ENCODE data around the gene UBE2R2. TPM values are rescaled to one million over a fixed set of nuclear protein-coding genes. Genes with fewer than 3 reads are reported as not detected.
A peak's percentile ranks its signal among the peaks of the same experiment; 100 is the strongest.
"Not testable (repeated sequence)": the region's sequence is repeated elsewhere in the genome, so short reads cannot be mapped to it uniquely, and the experiment has no call there.

The UBE2R2 gene
- total and polyA plus RNA-seq, 2 donors from 2014 or later: 26.1 to 32.2 TPM

DNA sequence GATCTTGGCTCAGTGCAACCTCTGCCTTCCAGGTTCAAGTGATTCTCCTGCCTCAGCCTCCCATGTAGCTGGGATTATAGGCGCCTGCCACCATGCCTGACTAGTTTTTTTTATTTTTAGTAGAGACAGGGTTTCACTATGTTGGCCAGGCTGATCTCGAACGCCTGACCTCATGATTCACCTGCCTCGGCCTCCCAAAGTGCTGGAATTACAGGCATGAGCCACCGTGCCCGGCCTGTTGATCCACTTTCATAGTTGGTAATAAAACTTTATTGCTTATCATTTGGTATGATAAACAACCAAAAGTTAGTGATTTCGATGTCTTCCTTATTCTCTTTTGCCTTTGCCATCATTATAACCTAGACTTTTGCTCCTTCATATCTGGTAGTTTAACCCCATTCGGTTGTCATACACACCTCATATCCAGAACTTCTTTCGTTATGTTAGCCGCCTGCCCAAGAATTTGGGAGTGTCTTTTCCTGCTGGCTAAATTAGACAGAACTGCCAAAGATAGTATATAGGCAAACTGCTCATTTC is 45.0 kb downstream of the UBE2R2 start:
- H3K27ac ChIP-seq (ENCODE audit: low read depth in 2 of 2, low read length in 2 of 2): no peak overlapping the region
- no peaks in the 10 kb centered on the region for H3K9me3 ChIP-seq (ENCODE audit: control insufficient read depth in 2 of 3, insufficient read depth in 1 of 3, low read length in 3 of 3)
- H3K9ac ChIP-seq (ENCODE audit: low read length in 3 of 3): no peak overlapping the region
- DNase-seq: no peak
- intact Hi-C loops (cut with DNase I): no loop called here
- no peak overlapping the region for H3K4me3 ChIP-seq (ENCODE audit: low read length in 3 of 3)
- no peaks in the 10 kb centered on the region for H3K36me3 ChIP-seq (ENCODE audit: control insufficient read depth in 2 of 3, insufficient read depth in 3 of 3, low read length in 3 of 3)
- FAIRE-seq: no peak
- no peak for TF ChIP-seq CTCF (IDR thresholded peaks at IDR 0.05; ENCODE audit: borderline replicate concordance, extremely low read depth, insufficient read depth)
- peaks cover 0 to 2% (median 0%) of the 10 kb centered on the region in 3 donors for H3K4me1 ChIP-seq (ENCODE audit: control insufficient read depth in 2 of 3, insufficient read depth in 2 of 3, low read depth in 1 of 3, low read length in 3 of 3)
- H3K27me3 ChIP-seq (ENCODE audit: control insufficient read depth, insufficient read depth, low read length): no peaks in the 10 kb centered on the region

- H3K4me3 ChIP-seq (ENCODE audit: low read length in 3 of 3); DNase-seq; H3K9me3 ChIP-seq (ENCODE audit: control insufficient read depth in 2 of 3, insufficient read depth in 1 of 3, low read length in 3 of 3); H3K27me3 ChIP-seq (ENCODE audit: control insufficient read depth, insufficient read depth, low read length); H3K36me3 ChIP-seq (ENCODE audit: control insufficient read depth in 2 of 3, insufficient read depth in 3 of 3, low read length in 3 of 3); intact Hi-C loops (cut with DNase I); H3K4me1 ChIP-seq (ENCODE audit: control insufficient read depth in 2 of 3, insufficient read depth in 2 of 3, low read depth in 1 of 3, low read length in 3 of 3); H3K9ac ChIP-seq (ENCODE audit: low read length in 3 of 3); FAIRE-seq; H3K27ac ChIP-seq (ENCODE audit: low read depth in 2 of 2, low read length in 2 of 2): not testable (repeated sequence)
These were observed 46.1 kb downstream of the UBE2R2 start for GRCh38 chr9:33863027-33863426.

GRCh38 chr9:33867747-33868439 is 50.9 kb downstream of the UBE2R2 start:
- Histone ChIP-seq H3K9ac (ENCODE audit: low read length in 3 of 3) (no peak overlapping the region), H3K9me3 (ENCODE audit: control insufficient read depth in 2 of 3, insufficient read depth in 1 of 3, low read length in 3 of 3) (no peaks in the 10 kb centered on the region), H3K27me3 (ENCODE audit: control insufficient read depth, insufficient read depth, low read length) (no peaks in the 10 kb centered on the region), H3K27ac (ENCODE audit: low read depth in 2 of 2, low read length in 2 of 2) (no peak overlapping the region), H3K4me1 (ENCODE audit: control insufficient read depth in 2 of 3, insufficient read depth in 2 of 3, low read depth in 1 of 3, low read length in 3 of 3) (peaks cover 0 to 11% (median 7%) of the 10 kb centered on the region in 3 donors), H3K36me3 (ENCODE audit: control insufficient read depth in 2 of 3, insufficient read depth in 3 of 3, low read length in 3 of 3) (no peaks in the 10 kb centered on the region), H3K4me3 (ENCODE audit: low read length in 3 of 3) (no peak overlapping the region)
- FAIRE-seq (no peak), DNase-seq (no peak)
- no peak for TF ChIP-seq CTCF (IDR thresholded peaks at IDR 0.05; ENCODE audit: borderline replicate concordance, extremely low read depth, insufficient read depth)
- intact Hi-C loops (cut with DNase I): no loop called here

GRCh38 chr9:33868440-33868973 is 51.5 kb downstream of the UBE2R2 start:
- Histone ChIP-seq H3K27me3 (ENCODE audit: control insufficient read depth, insufficient read depth, low read length) (no peaks in the 10 kb centered on the region), H3K9me3 (ENCODE audit: control insufficient read depth in 2 of 3, insufficient read depth in 1 of 3, low read length in 3 of 3) (no peaks in the 10 kb centered on the region), H3K9ac (ENCODE audit: low read length in 3 of 3) (no peak overlapping the region), H3K4me3 (ENCODE audit: low read length in 3 of 3) (peak overlapping the region in 1 of 3 donors; percentile 17), H3K4me1 (ENCODE audit: control insufficient read depth in 2 of 3, insufficient read depth in 2 of 3, low read depth in 1 of 3, low read length in 3 of 3) (peaks cover 0 to 11% (median 7%) of the 10 kb centered on the region in 3 donors), H3K27ac (ENCODE audit: low read depth in 2 of 2, low read length in 2 of 2) (no peak overlapping the region), H3K36me3 (ENCODE audit: control insufficient read depth in 2 of 3, insufficient read depth in 3 of 3, low read length in 3 of 3) (no peaks in the 10 kb centered on the region)
- FAIRE-seq (no peak), DNase-seq (peak in 1 of 5 donors; percentile 25)
- intact Hi-C loops (cut with DNase I): no loop called here
- no peak for TF ChIP-seq CTCF (IDR thresholded peaks at IDR 0.05; ENCODE audit: borderline replicate concordance, extremely low read depth, insufficient read depth)

- intact Hi-C loops (cut with DNase I); FAIRE-seq; H3K9ac ChIP-seq (ENCODE audit: low read length in 3 of 3); H3K27me3 ChIP-seq (ENCODE audit: control insufficient read depth, insufficient read depth, low read length); H3K9me3 ChIP-seq (ENCODE audit: control insufficient read depth in 2 of 3, insufficient read depth in 1 of 3, low read length in 3 of 3); H3K27ac ChIP-seq (ENCODE audit: low read depth in 2 of 2, low read length in 2 of 2); H3K4me3 ChIP-seq (ENCODE audit: low read length in 3 of 3); H3K36me3 ChIP-seq (ENCODE audit: control insufficient read depth in 2 of 3, insufficient read depth in 3 of 3, low read length in 3 of 3); DNase-seq: not testable (repeated sequence)
- H3K4me1 ChIP-seq (ENCODE audit: control insufficient read depth in 2 of 3, insufficient read depth in 2 of 3, low read depth in 1 of 3, low read length in 3 of 3): peaks cover 0 to 11% (median 7%) of the 10 kb centered on the region in 3 donors
These were observed 52.3 kb downstream of the UBE2R2 start for GRCh38 chr9:33869243-33869642.

Measured in kidney (tissue), 14 donors.